Measurements from ENCODE around the gene BBS4.
A peak's percentile ranks its signal among the peaks of the same experiment; 100 is the strongest.

The BBS4 gene

GRCh38 chr15:72671525-72671924 is 14.5 kb upstream of the BBS4 start:
- TF ChIP-seq CTCF (IDR thresholded peaks at IDR 0.05; ENCODE audit: insufficient read depth, low read depth, low read length, missing control alignments): no peak
- no peak overlapping the region for H3K4me3 ChIP-seq (ENCODE audit: low read length)
- DNase-seq (ENCODE audit: low read depth): no peak

GRCh38 chr15:72676838-72677237 is 9.2 kb upstream of the BBS4 start:
- H3K4me3 ChIP-seq (ENCODE audit: low read length): no peak overlapping the region
- no peak for TF ChIP-seq CTCF (IDR thresholded peaks at IDR 0.05; ENCODE audit: insufficient read depth, low read depth, low read length, missing control alignments)
- no peak for DNase-seq (ENCODE audit: low read depth)

DNA sequence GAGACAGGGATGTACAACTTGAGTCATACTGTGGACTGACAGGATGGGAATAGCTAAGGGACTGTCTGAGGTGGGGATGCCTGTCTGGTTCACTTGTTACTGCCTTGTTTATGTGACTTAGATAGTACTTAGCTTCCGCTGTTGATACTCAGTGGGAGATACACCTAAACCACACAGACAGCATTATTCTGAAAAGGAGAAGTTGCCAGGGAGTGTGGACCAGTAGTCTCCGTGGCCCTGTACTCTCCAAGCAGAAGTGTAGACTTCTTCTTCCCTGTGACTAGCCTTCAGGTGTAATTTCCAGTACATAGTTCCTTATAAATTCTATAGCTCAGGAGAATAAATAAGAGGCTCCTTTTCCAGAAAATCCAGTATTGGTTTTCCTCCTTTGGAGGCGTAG is 5.1 kb upstream of the BBS4 start:
- no peak for TF ChIP-seq CTCF (IDR thresholded peaks at IDR 0.05; ENCODE audit: insufficient read depth, low read depth, low read length, missing control alignments)
- H3K4me3 ChIP-seq (ENCODE audit: low read length): no peak overlapping the region
- DNase-seq (ENCODE audit: low read depth): no peak

DNA sequence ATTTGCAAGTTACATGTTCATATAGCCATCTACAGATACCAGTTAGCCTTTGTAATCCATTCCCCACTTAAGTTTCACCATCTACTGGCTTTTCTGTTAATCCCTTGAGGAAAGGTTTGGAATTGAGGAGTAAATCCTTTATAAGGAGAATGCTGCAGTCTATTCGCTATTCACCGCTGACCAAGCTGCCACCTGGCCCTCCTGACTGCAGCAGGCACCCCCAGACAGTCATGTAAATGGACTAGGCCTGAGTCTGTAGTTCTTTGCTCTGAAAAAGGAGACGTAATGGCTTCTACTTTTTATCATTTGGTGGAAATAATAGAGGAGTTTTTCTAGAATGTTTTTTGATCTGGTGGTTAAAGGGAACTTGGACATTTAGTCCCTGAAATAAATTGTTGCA is 3.2 kb upstream of the BBS4 start:
- H3K4me3 ChIP-seq (ENCODE audit: low read length): no peak overlapping the region
- TF ChIP-seq CTCF (IDR thresholded peaks at IDR 0.05; ENCODE audit: insufficient read depth, low read depth, low read length, missing control alignments): no peak
- no peak for DNase-seq (ENCODE audit: low read depth)

DNA sequence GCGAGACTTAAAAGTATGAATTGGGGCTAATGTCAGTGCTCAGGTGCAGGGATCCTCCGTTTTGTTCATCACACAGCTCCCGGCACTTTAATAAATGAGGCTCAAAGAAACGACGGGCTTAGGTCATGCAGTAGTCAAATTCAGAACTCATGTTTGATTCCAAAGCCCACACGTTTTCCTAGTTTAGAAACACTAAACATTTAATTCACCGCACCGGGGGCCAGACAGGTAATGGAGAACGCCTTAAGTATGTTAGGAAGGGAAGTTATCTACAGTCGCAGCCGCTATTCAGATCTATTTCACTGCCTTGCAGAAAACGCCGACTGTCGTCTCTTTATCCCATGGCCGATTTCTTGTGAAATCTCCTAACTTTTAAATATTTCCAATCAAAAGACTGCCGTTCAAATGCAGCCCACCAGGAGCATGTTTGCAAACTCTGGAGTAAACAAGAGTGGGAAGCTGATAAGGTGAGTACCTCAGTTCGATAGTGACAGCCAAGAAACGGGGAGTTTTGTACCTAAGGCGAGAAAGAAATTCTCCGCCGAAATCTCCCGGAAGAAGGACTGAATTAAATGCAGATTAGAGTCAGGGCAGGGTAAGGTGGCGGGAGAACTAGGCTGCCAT is 594 bp upstream of the BBS4 start:
- no peak for TF ChIP-seq CTCF (IDR thresholded peaks at IDR 0.05; ENCODE audit: insufficient read depth, low read depth, low read length, missing control alignments)
- DNase-seq (ENCODE audit: low read depth): peak; percentile 6
- H3K4me3 ChIP-seq (ENCODE audit: low read length): peak overlapping the region; percentile 84

- no peak for DNase-seq (ENCODE audit: low read depth)
- TF ChIP-seq CTCF (IDR thresholded peaks at IDR 0.05; ENCODE audit: insufficient read depth, low read depth, low read length, missing control alignments): no peak
- no peak overlapping the region for H3K4me3 ChIP-seq (ENCODE audit: low read length)
These were observed 2.7 kb downstream of the BBS4 start for GRCh38 chr15:72688697-72689096.

- TF ChIP-seq CTCF (IDR thresholded peaks at IDR 0.05; ENCODE audit: insufficient read depth, low read depth, low read length, missing control alignments): no peak
- no peak overlapping the region for H3K4me3 ChIP-seq (ENCODE audit: low read length)
- DNase-seq (ENCODE audit: low read depth): no peak
These were observed 4.9 kb downstream of the BBS4 start for GRCh38 chr15:72690938-72691337.

All from epithelial cell of esophagus (primary cell).